Activated naive CD8-positive, alpha-beta T cell treated with anti-CD3 and anti-CD28 coated beads, Interleukin-2, amount 50 U/mL, for 24 hours (primary cell): ENCODE results near the gene PLEKHF1.
A peak's percentile ranks its signal among the peaks of the same experiment; 100 is the strongest.
"Not testable (repeated sequence)": the region's sequence is repeated elsewhere in the genome, so short reads cannot be mapped to it uniquely, and the experiment has no call there.

Experiments used
- ATAC-seq: fragments of 150-1000 bp; cut with Tn5 transposase; one replicate; pipeline ENCODE4 v1.10.0; 2021
- DNase-seq: peaks from one replicate; pipeline ENCODE4 v3.0.0; 2021
- H3K27ac Mint-ChIP-seq: one replicate; pipeline ENCODE4 v1.8.0; 2021; ENCODE audit warnings: mild to moderate bottlenecking, mixed read lengths
- H3K27me3 Mint-ChIP-seq: one replicate; pipeline ENCODE4 v1.8.0; 2021; ENCODE audit warnings: mixed read lengths
- H3K36me3 Mint-ChIP-seq: one replicate; pipeline ENCODE4 v1.8.0; 2021; ENCODE audit warnings: low read depth, mixed read lengths
- H3K4me1 Mint-ChIP-seq: one replicate; pipeline ENCODE4 v1.8.0; 2021; ENCODE audit warnings: mixed read lengths
- H3K4me3 Mint-ChIP-seq: one replicate; pipeline ENCODE4 v1.8.0; 2021; ENCODE audit warnings: mild to moderate bottlenecking, moderate library complexity, mixed read lengths
- H3K9me3 Mint-ChIP-seq: one replicate; pipeline ENCODE4 v1.8.0; 2021; ENCODE audit warnings: mixed read lengths

PLEKHF1 gene

DNA sequence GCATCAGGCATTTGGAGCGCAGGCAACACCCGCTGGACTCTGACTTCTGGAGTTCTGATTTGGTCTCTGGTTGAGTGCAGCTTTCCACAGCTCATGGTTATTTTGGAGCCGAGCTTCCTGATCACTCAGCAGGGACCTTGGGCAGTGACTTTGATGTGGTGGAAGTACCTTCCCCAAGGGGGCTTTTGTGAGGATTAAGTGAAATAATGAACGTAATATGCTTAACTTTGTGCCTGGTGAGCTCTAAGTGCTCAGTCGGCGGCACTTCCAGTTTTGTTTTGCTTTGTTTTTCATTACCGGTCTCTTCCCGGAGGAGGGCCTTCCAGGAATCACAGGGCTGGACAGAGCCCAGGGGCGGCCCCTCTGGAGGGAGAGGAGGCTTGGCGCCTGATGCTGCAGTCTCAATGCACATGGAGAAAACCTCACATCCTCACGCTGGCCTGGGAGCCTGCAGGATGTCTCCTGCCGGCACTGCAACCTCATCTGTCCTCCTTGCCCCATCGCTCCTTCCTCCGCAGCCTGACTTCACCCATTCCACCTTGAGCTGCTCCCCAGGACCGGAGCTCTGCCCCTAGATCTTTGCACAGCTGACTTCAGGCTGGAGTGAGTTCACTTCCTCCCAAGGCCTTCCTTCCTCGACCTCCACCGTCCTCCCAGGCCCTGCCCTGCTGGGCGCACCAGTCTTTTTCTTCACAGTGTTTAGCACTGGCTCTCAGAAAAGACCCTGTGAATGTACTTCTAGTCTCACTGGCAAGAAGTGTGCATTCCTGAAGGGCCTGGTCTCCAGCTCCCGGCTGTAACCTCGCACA, 1.5 kb downstream of the PLEKHF1 start:
- Mint-ChIP-seq H3K4me1 (peaks cover 77% of the 10 kb centered on the region), H3K27ac (peak overlapping the region; percentile 84), H3K27me3 (no peaks in the 10 kb centered on the region), H3K9me3 (no peaks in the 10 kb centered on the region), H3K4me3 (peak overlapping the region; percentile 89), H3K36me3 (peaks cover 22% of the 10 kb centered on the region)
- ATAC-seq = no peak
- DNase-seq = peak; percentile 31

DNA sequence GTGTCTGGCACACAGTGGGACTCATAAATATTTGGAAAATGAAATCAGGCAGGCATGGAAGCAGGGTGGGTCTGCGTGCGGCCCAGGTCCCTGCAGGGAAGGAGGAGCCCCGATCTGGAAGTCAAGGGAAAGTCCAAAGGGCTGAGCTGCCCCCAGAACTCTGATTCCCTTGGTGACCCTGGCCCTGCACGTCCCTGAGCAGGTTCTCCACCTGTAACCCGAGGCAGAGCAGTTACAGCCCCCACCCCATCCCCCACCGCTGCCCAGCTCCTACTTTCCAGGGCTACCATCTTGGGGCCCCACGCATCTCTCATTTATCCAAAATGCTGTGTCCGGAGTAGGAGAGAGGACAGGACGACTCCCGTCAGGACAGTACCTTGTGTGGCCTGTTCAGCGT, 2.1 kb downstream of the PLEKHF1 start:
- ATAC-seq (no peak), DNase-seq (no peak)
- no peaks in the 10 kb centered on the region for H3K9me3 Mint-ChIP-seq
- H3K36me3 Mint-ChIP-seq = peaks cover 25% of the 10 kb centered on the region
- peak overlapping the region; percentile 89 for H3K4me3 Mint-ChIP-seq
- H3K4me1 Mint-ChIP-seq = peaks cover 78% of the 10 kb centered on the region
- H3K27me3 Mint-ChIP-seq = no peaks in the 10 kb centered on the region
- peak overlapping the region; percentile 84 for H3K27ac Mint-ChIP-seq

DNA sequence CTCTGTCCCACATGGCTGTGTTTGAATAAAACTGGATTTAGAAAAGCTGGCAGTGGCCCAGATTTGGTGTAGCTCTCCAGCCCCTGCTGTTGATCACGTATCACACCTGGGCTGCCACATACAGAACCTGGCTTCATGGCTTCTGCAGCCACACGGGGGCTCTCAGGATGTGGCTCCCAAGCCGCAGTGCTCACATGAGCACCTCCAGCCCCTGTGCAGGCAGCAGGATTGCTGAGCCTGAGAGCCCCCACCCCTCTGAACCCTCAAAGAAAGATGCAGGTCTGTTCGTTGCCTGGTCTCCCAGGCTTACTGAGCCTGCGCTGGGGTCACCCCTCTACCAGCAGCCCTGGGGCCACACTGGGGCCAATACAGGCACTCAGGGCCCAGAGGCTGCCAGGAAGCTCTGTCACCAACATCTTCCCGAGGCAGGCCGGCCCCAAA, 2.7 kb downstream of the PLEKHF1 start:
- H3K4me1 Mint-ChIP-seq = peaks cover 78% of the 10 kb centered on the region
- peak; percentile 17 for ATAC-seq
- DNase-seq = peak; percentile 64

DNA sequence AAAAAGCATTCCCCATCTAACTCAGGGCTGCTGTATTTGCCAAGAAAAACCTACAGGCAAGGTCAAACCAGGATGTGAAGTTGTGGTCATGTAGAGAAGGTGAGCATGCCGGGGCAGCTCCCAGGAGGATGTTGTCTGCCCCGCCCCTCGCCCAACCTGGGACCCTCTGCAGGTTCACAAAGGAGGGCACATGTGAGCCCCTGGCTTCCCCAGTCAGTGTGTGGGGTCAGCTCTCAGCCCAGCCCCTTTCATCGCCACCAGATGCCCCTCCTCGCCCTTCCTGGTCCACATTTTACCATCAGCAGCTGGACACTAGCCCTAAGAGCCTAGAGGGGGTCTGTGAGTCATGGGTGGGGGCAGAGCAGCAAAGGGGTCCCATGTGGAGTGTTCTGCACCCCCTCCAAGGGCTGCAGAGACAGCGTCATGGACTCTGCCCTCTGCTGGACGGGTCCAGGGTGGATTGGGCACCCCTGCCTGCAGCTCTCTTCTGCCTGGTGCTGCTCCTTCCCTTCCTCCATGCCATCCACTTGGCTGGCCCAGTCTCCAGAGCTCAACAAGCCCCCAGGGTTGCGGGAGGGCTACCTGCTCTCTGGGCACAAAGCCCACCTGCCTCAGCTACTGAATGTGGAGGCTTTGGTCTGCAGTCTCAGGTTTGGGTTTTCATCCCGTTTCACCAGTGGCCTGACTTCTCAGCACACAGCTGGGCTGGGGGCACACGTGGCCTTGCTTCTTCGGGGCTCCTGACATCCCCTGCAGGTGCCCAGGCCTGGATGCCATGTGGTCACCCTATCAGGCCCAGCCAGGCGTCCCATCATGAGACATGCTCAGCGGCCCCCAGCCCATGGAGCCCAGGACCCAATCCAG, 3.7 kb downstream of the PLEKHF1 start:
- Mint-ChIP-seq H3K4me1 (peaks cover 81% of the 10 kb centered on the region), H3K9me3 (no peaks in the 10 kb centered on the region), H3K27ac (peak overlapping the region; percentile 84), H3K27me3 (no peaks in the 10 kb centered on the region), H3K36me3 (peaks cover 30% of the 10 kb centered on the region), H3K4me3 (peak overlapping the region; percentile 89)
- DNase-seq = peak; percentile 46
- ATAC-seq = no peak

More for the DNA sequence above, 2.7 kb downstream of the PLEKHF1 start:
- H3K27me3 Mint-ChIP-seq = no peaks in the 10 kb centered on the region
- peaks cover 28% of the 10 kb centered on the region for H3K36me3 Mint-ChIP-seq
- H3K27ac Mint-ChIP-seq = peak overlapping the region; percentile 84
- H3K4me3 Mint-ChIP-seq = peak overlapping the region; percentile 89
- H3K9me3 Mint-ChIP-seq = no peaks in the 10 kb centered on the region

DNA sequence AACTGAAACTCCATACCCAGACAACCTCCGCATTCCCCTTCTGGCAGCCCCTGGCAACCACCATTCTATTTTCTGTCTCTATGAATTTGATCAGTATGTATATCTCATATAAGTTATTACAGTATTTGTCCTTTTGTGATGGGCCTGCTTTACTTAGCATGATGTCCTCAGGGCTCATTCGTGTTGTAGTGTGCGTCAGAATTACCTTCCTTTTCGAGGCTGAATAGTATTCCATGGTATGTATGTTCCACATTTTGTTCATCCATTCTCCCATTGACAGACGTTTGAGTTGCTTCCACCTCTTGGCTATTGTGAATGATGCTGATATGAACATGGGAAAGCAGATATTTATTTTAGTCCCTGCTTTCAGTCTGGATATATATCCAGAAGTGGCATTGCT, 5.0 kb downstream of the PLEKHF1 start:
- Mint-ChIP-seq H3K27ac (peak overlapping the region; percentile 91), H3K36me3 (peaks cover 30% of the 10 kb centered on the region), H3K9me3 (no peaks in the 10 kb centered on the region), H3K4me3 (peak overlapping the region; percentile 14), H3K4me1 (peaks cover 77% of the 10 kb centered on the region), H3K27me3 (no peaks in the 10 kb centered on the region)
- ATAC-seq = no peak
- DNase-seq = no peak

DNA sequence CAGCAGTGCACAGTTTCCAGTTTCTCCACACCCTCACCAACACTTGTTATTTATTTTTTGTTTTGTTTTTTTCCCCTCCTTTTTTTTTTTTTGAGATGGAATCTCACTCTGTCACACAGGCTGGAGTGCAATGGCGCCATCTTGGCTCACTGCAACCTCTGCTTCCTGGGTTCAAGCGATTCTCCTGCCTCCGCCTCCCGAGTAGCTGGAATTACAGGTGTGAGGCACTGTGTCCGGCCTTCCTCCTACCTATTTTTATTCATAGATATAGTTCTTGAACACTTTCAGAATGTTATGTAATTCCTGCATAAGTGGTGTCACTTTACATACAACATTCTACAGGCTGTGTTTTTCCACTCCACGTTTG, 5.7 kb downstream of the PLEKHF1 start:
- ATAC-seq, H3K9me3 Mint-ChIP-seq, H3K27me3 Mint-ChIP-seq, DNase-seq: not testable (repeated sequence)
- Mint-ChIP-seq H3K4me1 (peaks cover 85% of the 10 kb centered on the region), H3K4me3 (peak overlapping the region; percentile 63), H3K27ac (peak overlapping the region; percentile 91), H3K36me3 (peaks cover 33% of the 10 kb centered on the region)

DNA sequence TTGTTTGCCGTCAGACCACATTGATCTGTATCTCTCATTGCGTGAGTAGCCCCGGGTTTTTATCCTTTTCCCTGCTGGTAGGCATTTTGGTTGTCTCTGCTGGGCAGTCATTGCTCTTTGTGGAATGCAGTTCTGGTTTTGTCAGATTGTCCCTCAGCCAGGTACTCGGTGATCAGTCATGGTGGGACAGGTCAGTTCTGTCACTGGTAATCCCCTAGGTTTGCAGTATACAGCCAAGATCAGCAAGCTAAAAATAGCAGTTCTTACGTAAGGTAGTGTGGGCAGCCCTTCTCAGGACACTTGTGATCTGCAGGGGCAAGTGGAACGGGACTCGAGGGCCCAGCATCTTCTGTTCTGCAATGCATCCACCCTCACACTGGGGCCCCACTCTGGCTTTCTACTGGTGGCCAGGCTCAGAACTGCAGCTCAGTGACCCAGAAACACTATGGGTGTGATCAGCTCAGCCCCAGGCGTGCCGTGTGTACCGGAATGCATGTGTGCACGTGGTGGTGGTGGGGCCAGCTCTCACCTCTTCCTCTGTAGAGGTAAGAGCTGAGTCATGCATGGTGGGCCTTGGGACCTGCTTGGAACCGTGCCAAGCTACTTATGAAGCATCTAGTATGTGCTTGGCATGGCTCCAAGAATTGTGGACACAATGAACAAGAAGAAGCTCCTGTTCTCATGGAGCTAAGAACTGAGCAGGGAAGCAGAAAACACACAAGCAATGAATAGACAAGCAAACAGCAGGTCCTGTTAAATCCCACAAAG, 6.3 kb downstream of the PLEKHF1 start:
- Mint-ChIP-seq H3K9me3 (no peaks in the 10 kb centered on the region), H3K4me1 (peaks cover 89% of the 10 kb centered on the region), H3K4me3 (peak overlapping the region; percentile 63), H3K36me3 (peaks cover 35% of the 10 kb centered on the region), H3K27ac (peak overlapping the region; percentile 91), H3K27me3 (no peaks in the 10 kb centered on the region)
- DNase-seq (peak; percentile 80), ATAC-seq (peak; percentile 63)

DNA sequence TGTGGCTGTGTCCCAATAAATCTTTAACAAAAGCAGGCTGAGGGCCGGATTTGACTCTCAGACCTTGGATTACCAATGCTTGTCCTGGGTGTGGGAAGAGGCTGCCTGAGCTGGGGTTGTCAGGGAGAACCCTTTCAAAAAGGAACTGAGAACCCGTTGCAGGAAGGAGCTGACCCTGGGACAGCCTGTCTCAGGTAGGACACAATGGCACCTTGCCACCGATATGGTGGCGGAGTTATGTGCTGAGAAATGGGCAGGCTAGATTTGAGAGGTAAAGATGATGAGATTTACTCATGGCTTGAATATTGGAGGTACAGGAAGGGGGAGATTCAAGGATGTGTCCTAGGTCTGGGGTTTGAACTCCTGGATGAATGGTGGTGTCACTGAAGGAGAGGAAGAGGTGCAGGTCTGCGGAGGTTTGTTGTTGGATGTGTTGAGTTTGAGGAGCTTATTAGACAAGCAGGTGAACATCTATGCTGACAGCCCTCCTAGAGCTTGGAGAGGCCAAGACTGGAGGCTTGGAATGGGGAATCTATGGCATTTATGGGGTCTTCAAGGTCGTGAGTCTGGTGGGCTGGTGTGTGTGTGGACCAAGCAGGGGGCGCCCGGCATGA, 7.2 kb downstream of the PLEKHF1 start:
- DNase-seq = no peak
- Mint-ChIP-seq H3K36me3 (peaks cover 37% of the 10 kb centered on the region), H3K9me3 (no peaks in the 10 kb centered on the region), H3K4me3 (peak overlapping the region; percentile 63), H3K27me3 (no peaks in the 10 kb centered on the region), H3K4me1 (peaks cover 91% of the 10 kb centered on the region), H3K27ac (peak overlapping the region; percentile 91)
- ATAC-seq = no peak

DNA sequence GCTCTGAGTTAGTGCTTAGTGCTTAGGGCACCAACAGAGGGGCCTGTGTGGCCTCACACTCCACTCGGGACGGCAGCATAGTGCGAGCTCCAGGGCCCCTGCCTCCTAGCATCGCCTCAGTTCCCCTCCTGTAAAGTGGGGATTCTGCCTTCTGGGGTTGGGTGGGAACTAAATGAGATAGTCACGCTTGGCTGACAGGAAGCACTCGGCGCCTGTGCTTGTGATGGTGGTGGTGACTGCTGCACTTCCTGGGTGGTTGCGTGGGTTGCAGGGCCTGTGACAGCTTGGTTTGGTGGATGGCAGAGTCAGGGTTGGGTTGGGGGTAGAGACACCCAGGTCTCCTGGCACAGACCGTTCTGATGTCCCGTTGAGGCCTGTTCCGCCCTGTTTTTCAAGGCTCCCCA, 7.7 kb downstream of the PLEKHF1 start:
- Mint-ChIP-seq H3K27ac (peak overlapping the region; percentile 91), H3K4me1 (peaks cover 86% of the 10 kb centered on the region), H3K9me3 (no peaks in the 10 kb centered on the region), H3K27me3 (no peaks in the 10 kb centered on the region), H3K4me3 (peak overlapping the region; percentile 63), H3K36me3 (peaks cover 35% of the 10 kb centered on the region)
- ATAC-seq = peak; percentile 77
- DNase-seq = peak; percentile 84

DNA sequence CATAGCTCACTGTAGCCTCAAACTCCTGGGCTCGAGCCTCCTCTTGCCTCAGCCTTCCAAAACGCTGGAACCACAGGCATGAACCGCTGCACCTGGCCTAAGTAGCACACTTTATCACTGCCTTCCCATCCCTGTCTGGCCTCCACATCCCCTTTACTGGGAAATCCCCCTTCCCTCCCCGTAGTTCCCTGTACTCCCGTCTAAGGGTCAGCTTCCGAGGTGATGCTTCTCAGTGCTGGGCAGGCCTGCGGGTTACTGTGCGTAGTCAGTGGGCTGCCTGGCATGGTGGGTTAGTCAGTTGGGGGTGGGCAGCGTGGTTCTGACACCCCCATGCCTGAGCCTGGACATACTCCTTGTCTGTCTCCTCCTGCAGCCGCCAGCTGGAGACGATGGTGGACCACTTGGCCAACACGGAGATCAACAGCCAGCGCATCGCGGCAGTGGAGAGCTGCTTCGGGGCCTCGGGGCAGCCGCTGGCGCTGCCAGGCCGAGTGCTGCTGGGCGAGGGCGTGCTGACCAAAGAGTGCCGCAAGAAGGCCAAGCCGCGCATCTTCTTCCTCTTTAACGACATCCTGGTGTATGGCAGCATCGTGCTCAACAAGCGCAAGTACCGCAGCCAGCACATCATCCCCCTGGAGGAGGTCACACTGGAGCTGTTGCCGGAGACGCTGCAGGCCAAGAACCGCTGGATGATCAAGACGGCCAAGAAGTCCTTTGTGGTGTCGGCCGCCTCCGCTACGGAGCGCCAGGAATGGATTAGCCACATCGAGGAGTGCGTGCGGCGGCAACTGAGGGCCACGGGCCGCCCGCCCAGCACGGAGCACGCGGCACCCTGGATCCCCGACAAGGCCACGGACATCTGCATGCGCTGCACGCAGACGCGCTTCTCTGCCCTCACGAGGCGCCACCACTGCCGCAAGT, 8.4 kb downstream of the PLEKHF1 start:
- Mint-ChIP-seq H3K36me3 (peaks cover 35% of the 10 kb centered on the region), H3K9me3 (no peaks in the 10 kb centered on the region), H3K27ac (peak overlapping the region; percentile 91)

DNA sequence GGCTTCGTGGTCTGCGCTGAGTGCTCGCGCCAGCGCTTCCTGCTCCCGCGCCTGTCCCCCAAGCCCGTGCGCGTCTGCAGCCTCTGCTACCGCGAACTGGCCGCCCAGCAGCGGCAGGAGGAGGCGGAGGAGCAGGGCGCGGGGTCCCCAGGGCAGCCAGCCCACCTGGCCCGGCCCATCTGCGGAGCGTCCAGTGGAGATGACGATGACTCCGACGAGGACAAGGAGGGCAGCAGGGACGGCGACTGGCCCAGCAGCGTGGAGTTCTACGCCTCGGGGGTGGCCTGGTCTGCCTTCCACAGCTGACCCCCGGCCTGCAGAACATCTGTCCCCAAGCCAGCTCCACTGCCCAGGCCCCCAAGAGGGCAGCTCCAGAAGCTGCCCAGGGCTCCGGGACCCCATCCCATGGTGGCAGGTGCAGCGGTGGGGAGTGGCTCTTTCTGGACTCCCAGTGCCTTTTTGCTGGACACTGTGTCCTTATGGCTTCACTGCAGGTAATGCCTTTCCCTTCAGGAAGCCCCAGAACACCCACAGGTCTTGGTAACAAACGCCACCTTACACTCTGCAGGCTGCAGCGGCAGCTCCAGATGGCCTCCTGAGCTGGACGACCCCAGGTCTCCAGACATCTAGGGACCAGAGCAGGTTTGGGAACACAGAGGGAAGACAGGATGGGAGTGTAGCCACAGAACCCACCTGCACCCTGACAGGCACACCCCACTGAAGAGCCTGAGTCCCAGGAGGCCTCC, 9.3 kb downstream of the PLEKHF1 start:
- no peak for ATAC-seq
- peaks cover 80% of the 10 kb centered on the region for H3K4me1 Mint-ChIP-seq
- H3K27ac Mint-ChIP-seq = no peak overlapping the region
- H3K36me3 Mint-ChIP-seq = peaks cover 35% of the 10 kb centered on the region
- no peak overlapping the region for H3K4me3 Mint-ChIP-seq
- no peaks in the 10 kb centered on the region for H3K9me3 Mint-ChIP-seq
- no peak for DNase-seq
- H3K27me3 Mint-ChIP-seq = no peaks in the 10 kb centered on the region

More for the DNA sequence above, 8.4 kb downstream of the PLEKHF1 start:
- DNase-seq = no peak
- H3K27me3 Mint-ChIP-seq = no peaks in the 10 kb centered on the region
- ATAC-seq = no peak
- H3K4me3 Mint-ChIP-seq = peak overlapping the region; percentile 63
- peaks cover 84% of the 10 kb centered on the region for H3K4me1 Mint-ChIP-seq

DNA sequence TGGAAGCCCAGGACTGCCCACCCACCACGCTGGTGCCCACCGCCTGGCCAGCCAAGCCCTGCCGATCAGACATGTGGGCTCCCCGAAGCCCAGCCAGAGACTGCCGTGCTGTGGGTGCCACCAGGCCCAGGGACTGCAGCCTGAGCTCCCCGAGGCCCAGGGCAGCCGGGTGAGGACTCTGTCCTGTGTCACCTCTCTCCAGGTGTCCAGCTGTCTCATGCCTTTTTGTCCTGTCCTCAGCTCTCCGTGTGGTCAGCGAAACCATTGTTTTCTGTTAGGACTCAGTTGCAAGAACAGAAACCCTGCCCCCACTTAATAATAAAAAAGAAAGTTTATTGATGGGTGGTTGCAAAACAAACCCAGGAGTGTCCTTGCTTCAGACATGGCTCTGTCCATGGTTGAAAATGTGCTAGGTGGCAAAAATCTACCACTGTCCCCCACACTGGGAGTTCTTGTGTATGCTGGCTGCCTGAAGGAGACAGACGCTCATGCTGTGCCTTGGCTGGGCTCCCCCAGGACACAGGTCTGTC, 9.9 kb downstream of the PLEKHF1 start:
- Mint-ChIP-seq H3K27ac (no peak overlapping the region), H3K27me3 (no peaks in the 10 kb centered on the region), H3K4me1 (peaks cover 79% of the 10 kb centered on the region), H3K4me3 (no peak overlapping the region), H3K36me3 (peaks cover 31% of the 10 kb centered on the region), H3K9me3 (no peaks in the 10 kb centered on the region)
- no peak for DNase-seq
- no peak for ATAC-seq
